CD8-positive, alpha-beta memory T cell (primary cell): ENCODE measurements around the gene TDRD10. TPM values are rescaled to one million over a fixed set of nuclear protein-coding genes. Genes with fewer than 3 reads are reported as not detected.

ENCODE experiments used
- CTCF ChIA-PET: fragments of 350-600 bp; sonication (Branson Sonifier 250); formaldehyde crosslinking; loops from one replicate; lab custom pipeline; 2021; ENCODE audit warnings: antibody characterized with exemption; lab: Charles Lee
- POLR2A ChIA-PET: fragments of 350-600 bp; sonication (Branson Sonifier 250); formaldehyde crosslinking; loops from one replicate; lab custom pipeline; 2021; ENCODE audit warnings: antibody characterized with exemption; lab: Charles Lee
- DNase-seq, 5 donors: peaks; one replicate each; pipeline versions ENCODE4 v3.0.0 to v3.0.0-alpha.2; 2020 to 2022; ENCODE audit warnings: mixed read lengths in 1 of 5
- H3K27ac ChIP-seq: one replicate; pipeline ENCODE4 v1.7.0; 2013; ENCODE audit warnings: low read depth, mild to moderate bottlenecking, low read length, moderate library complexity
- H3K27me3 ChIP-seq: 2 replicates; pipeline ENCODE4 v1.7.0; 2013; ENCODE audit warnings: low read length, mild to moderate bottlenecking; ENCODE audit not compliant: insufficient read depth, poor library complexity, severe bottlenecking
- H3K36me3 ChIP-seq: 2 replicates; pipeline ENCODE4 v1.7.0; 2013; ENCODE audit warnings: mild to moderate bottlenecking, low read length, moderate library complexity; ENCODE audit not compliant: insufficient read depth
- H3K4me1 ChIP-seq: 2 replicates; pipeline ENCODE4 v1.7.0; 2013; ENCODE audit warnings: mild to moderate bottlenecking, low read length, moderate library complexity; ENCODE audit not compliant: insufficient read depth
- H3K4me3 ChIP-seq: 2 replicates; pipeline ENCODE4 v1.7.0; 2013; ENCODE audit warnings: mild to moderate bottlenecking, low read length
- H3K9me3 ChIP-seq: 2 replicates; pipeline ENCODE4 v1.7.0; 2013; ENCODE audit warnings: mild to moderate bottlenecking, low read length
- H3K27ac Mint-ChIP-seq, 8 donors: one replicate each; pipeline ENCODE4 v1.8.0; 2020 to 2021; ENCODE audit warnings: mixed read lengths in 8 of 8, mild to moderate bottlenecking in 6 of 8, inconsistent platforms in 3 of 8, moderate library complexity in 3 of 8
- H3K27me3 Mint-ChIP-seq, 2 donors: one replicate each; pipeline ENCODE4 v1.8.0; 2020 to 2021; ENCODE audit warnings: mixed read lengths in 2 of 2, mild to moderate bottlenecking in 1 of 2, moderate library complexity in 1 of 2
- H3K36me3 Mint-ChIP-seq, 3 donors: one replicate each; pipeline ENCODE4 v1.8.0; 2020 to 2021; ENCODE audit warnings: mixed read lengths in 3 of 3, inconsistent platforms in 1 of 3, mild to moderate bottlenecking in 1 of 3
- H3K4me1 Mint-ChIP-seq, 3 donors: one replicate each; pipeline ENCODE4 v1.8.0; 2020 to 2021; ENCODE audit warnings: mixed read lengths in 3 of 3, inconsistent platforms in 1 of 3, mild to moderate bottlenecking in 1 of 3
- H3K4me3 Mint-ChIP-seq, 7 donors: one replicate each; pipeline ENCODE4 v1.8.0; 2020 to 2021; ENCODE audit warnings: mixed read lengths in 7 of 7, mild to moderate bottlenecking in 6 of 7, moderate library complexity in 4 of 7, inconsistent platforms in 2 of 7
- H3K9me3 Mint-ChIP-seq, 5 donors: one replicate each; pipeline ENCODE4 v1.8.0; 2020 to 2022; ENCODE audit warnings: mixed read lengths in 5 of 5, mild to moderate bottlenecking in 3 of 5, moderate library complexity in 2 of 5, inconsistent platforms in 1 of 5
- polyA plus RNA-seq: library from polyadenylated mRNA; unstranded; fragments of 300-500 nt; fragmentation: Illumina TruSeq; gene quantifications from one replicate; pipeline ENCODE4 v1.2.3, GENCODE V29; 2021
- total RNA-seq, 2 experiments: library from RNA; stranded (reverse); gene quantifications; one replicate each; pipeline ENCODE4 v1.2.3, GENCODE V29; 2021

The TDRD10 gene
- total and polyA plus RNA-seq, 3 experiments from 2014 or later, result not detected

- H3K4me3 Mint-ChIP-seq, result no peak overlapping the region
- H3K27me3 Mint-ChIP-seq, result peaks cover 0 to 6% of the 10 kb centered on the region in 2 donors
- no peaks in the 10 kb centered on the region for H3K9me3 Mint-ChIP-seq
- ChIA-PET CTCF (interaction anchor here (2.5 kb wide), 1 partner anchor 8 kb away, joined by 8 read pairs; no protein-coding TSS in a partner anchor), POLR2A (no interaction called here)
- no peak for DNase-seq
- no peaks in the 10 kb centered on the region for H3K36me3 Mint-ChIP-seq
- no peaks in the 10 kb centered on the region for H3K9me3 ChIP-seq
- peaks cover 12 to 22% (median 19%) of the 10 kb centered on the region in 3 donors for H3K4me1 Mint-ChIP-seq
- H3K4me1 ChIP-seq, result peaks cover 15% of the 10 kb centered on the region
- H3K4me3 ChIP-seq, result no peak overlapping the region
- no peaks in the 10 kb centered on the region for H3K36me3 ChIP-seq
- no peaks in the 10 kb centered on the region for H3K27me3 ChIP-seq
- peak overlapping the region in 1 of 8 donors; percentile 54 for H3K27ac Mint-ChIP-seq
- no peak overlapping the region for H3K27ac ChIP-seq
Measured at GRCh38 chr1:154471304-154471703, 30.7 kb upstream of the TDRD10 start.

- no peaks in the 10 kb centered on the region for H3K36me3 Mint-ChIP-seq
- H3K4me3 ChIP-seq, result no peak overlapping the region
- H3K4me1 Mint-ChIP-seq, result peaks cover 2 to 6% (median 3%) of the 10 kb centered on the region in 3 donors
- H3K9me3 ChIP-seq, result no peaks in the 10 kb centered on the region
- H3K27me3 ChIP-seq, result no peaks in the 10 kb centered on the region
- H3K27ac Mint-ChIP-seq, result no peak overlapping the region
- H3K4me1 ChIP-seq, result peaks cover 8% of the 10 kb centered on the region
- ChIA-PET CTCF (interaction anchor here (1.5 kb wide), 1 partner anchor 72 kb away, joined by 4 read pairs; no protein-coding TSS in a partner anchor), POLR2A (no interaction called here)
- no peak for DNase-seq
- no peaks in the 10 kb centered on the region for H3K9me3 Mint-ChIP-seq
- H3K36me3 ChIP-seq, result no peaks in the 10 kb centered on the region
- no peak overlapping the region for H3K27ac ChIP-seq
- H3K4me3 Mint-ChIP-seq, result no peak overlapping the region
- H3K27me3 Mint-ChIP-seq, result peaks cover 0 to 6% of the 10 kb centered on the region in 2 donors
Measured at GRCh38 chr1:154474802-154475201, 27.2 kb upstream of the TDRD10 start.

GRCh38 chr1:154476791-154477190 lies 25.2 kb upstream of the TDRD10 start:
- no peak overlapping the region for H3K4me3 ChIP-seq
- peaks cover 0 to 5% of the 10 kb centered on the region in 2 donors for H3K27me3 Mint-ChIP-seq
- no peaks in the 10 kb centered on the region for H3K36me3 Mint-ChIP-seq
- peaks cover 8% of the 10 kb centered on the region for H3K4me1 ChIP-seq
- no peak overlapping the region for H3K27ac Mint-ChIP-seq
- no peaks in the 10 kb centered on the region for H3K9me3 Mint-ChIP-seq
- no peak for DNase-seq
- no peaks in the 10 kb centered on the region for H3K36me3 ChIP-seq
- H3K4me1 Mint-ChIP-seq, result peaks cover 3 to 6% (median 4%) of the 10 kb centered on the region in 3 donors
- no peaks in the 10 kb centered on the region for H3K27me3 ChIP-seq
- no peak overlapping the region for H3K4me3 Mint-ChIP-seq
- H3K27ac ChIP-seq, result no peak overlapping the region
- H3K9me3 ChIP-seq, result no peaks in the 10 kb centered on the region
- CTCF ChIA-PET, result no interaction called here
- POLR2A ChIA-PET, result no interaction called here

GRCh38 chr1:154478013-154478412 lies 24.0 kb upstream of the TDRD10 start:
- Mint-ChIP-seq H3K9me3 (no peaks in the 10 kb centered on the region), H3K27ac (no peak overlapping the region), H3K4me1 (peaks cover 3 to 6% (median 4%) of the 10 kb centered on the region in 3 donors), H3K36me3 (no peaks in the 10 kb centered on the region), H3K27me3 (peaks cover 0 to 2% of the 10 kb centered on the region in 2 donors), H3K4me3 (no peak overlapping the region)
- ChIA-PET CTCF (no interaction called here), POLR2A (no interaction called here)
- Histone ChIP-seq H3K4me1 (peaks cover 8% of the 10 kb centered on the region), H3K36me3 (no peaks in the 10 kb centered on the region), H3K27ac (no peak overlapping the region), H3K4me3 (no peak overlapping the region), H3K9me3 (no peaks in the 10 kb centered on the region), H3K27me3 (no peaks in the 10 kb centered on the region)
- DNase-seq, result no peak

- Histone ChIP-seq H3K27me3 (no peaks in the 10 kb centered on the region), H3K36me3 (no peaks in the 10 kb centered on the region), H3K27ac (no peak overlapping the region), H3K4me1 (peaks cover 8% of the 10 kb centered on the region), H3K9me3 (no peaks in the 10 kb centered on the region), H3K4me3 (no peak overlapping the region)
- H3K27ac Mint-ChIP-seq, result peak overlapping the region in 1 of 8 donors; percentile 70
- H3K4me1 Mint-ChIP-seq, result peaks cover 3 to 6% (median 4%) of the 10 kb centered on the region in 3 donors
- H3K36me3 Mint-ChIP-seq, result no peaks in the 10 kb centered on the region
- peaks cover 2 to 3% of the 10 kb centered on the region in 2 donors for H3K27me3 Mint-ChIP-seq
- H3K4me3 Mint-ChIP-seq, result no peak overlapping the region
- no peak for DNase-seq
- POLR2A ChIA-PET, result no interaction called here
- CTCF ChIA-PET, result interaction anchor here (1.2 to 3.1 kb wide), 6 partner anchors 8 to 282 kb away, joined by 4 to 23 read pairs (median 6); no protein-coding TSS in a partner anchor
- no peaks in the 10 kb centered on the region for H3K9me3 Mint-ChIP-seq
Measured at GRCh38 chr1:154478639-154479038, 23.4 kb upstream of the TDRD10 start.

- peaks cover under 1 to 3% of the 10 kb centered on the region in 2 donors for H3K27me3 Mint-ChIP-seq
- ChIA-PET POLR2A (no interaction called here), CTCF (interaction anchor here (0.7 to 3.1 kb wide), 13 partner anchors 9 to 392 kb away, joined by 3 to 23 read pairs (median 4); no protein-coding TSS in a partner anchor)
- H3K27ac ChIP-seq, result no peak overlapping the region
- H3K4me1 Mint-ChIP-seq, result peaks cover 3 to 6% (median 4%) of the 10 kb centered on the region in 3 donors
- H3K4me1 ChIP-seq, result peaks cover 8% of the 10 kb centered on the region
- DNase-seq, result peak in 4 of 5 donors; percentile 45 to 66 (median 60)
- H3K4me3 Mint-ChIP-seq, result no peak overlapping the region
- no peaks in the 10 kb centered on the region for H3K9me3 Mint-ChIP-seq
- H3K9me3 ChIP-seq, result no peaks in the 10 kb centered on the region
- no peaks in the 10 kb centered on the region for H3K27me3 ChIP-seq
- no peak overlapping the region for H3K27ac Mint-ChIP-seq
- H3K4me3 ChIP-seq, result no peak overlapping the region
- H3K36me3 Mint-ChIP-seq, result no peaks in the 10 kb centered on the region
- H3K36me3 ChIP-seq, result no peaks in the 10 kb centered on the region
Measured at GRCh38 chr1:154479764-154480421, 22.1 kb upstream of the TDRD10 start.

- Histone ChIP-seq H3K36me3 (no peaks in the 10 kb centered on the region), H3K4me1 (peaks cover 8% of the 10 kb centered on the region), H3K4me3 (no peak overlapping the region), H3K9me3 (no peaks in the 10 kb centered on the region), H3K27ac (no peak overlapping the region), H3K27me3 (no peaks in the 10 kb centered on the region)
- Mint-ChIP-seq H3K36me3 (no peaks in the 10 kb centered on the region), H3K9me3 (no peaks in the 10 kb centered on the region), H3K4me1 (peaks cover 3 to 6% (median 4%) of the 10 kb centered on the region in 3 donors), H3K4me3 (no peak overlapping the region), H3K27ac (peak overlapping the region in 1 of 8 donors; percentile 78), H3K27me3 (peaks cover 0 to 3% of the 10 kb centered on the region in 2 donors)
- DNase-seq, result no peak
- CTCF ChIA-PET, result interaction anchor here (0.5 to 3.1 kb wide), 6 partner anchors 9 to 398 kb away, joined by 3 to 23 read pairs (median 4); no protein-coding TSS in a partner anchor
- POLR2A ChIA-PET, result no interaction called here
Measured at GRCh38 chr1:154481053-154481452, 21.0 kb upstream of the TDRD10 start.
